Right kidney (tissue), 1 donor: ENCODE measurements around the gene CD37.
A peak's percentile ranks its signal among the peaks of the same experiment; 100 is the strongest.
"Not testable (repeated sequence)": the region's sequence is repeated elsewhere in the genome, so short reads cannot be mapped to it uniquely, and the experiment has no call there.

Experiments
- DNase-seq: peaks from one replicate; pipeline ENCODE4 v3.0.0-alpha.2; 2016

CD37 gene

DNA sequence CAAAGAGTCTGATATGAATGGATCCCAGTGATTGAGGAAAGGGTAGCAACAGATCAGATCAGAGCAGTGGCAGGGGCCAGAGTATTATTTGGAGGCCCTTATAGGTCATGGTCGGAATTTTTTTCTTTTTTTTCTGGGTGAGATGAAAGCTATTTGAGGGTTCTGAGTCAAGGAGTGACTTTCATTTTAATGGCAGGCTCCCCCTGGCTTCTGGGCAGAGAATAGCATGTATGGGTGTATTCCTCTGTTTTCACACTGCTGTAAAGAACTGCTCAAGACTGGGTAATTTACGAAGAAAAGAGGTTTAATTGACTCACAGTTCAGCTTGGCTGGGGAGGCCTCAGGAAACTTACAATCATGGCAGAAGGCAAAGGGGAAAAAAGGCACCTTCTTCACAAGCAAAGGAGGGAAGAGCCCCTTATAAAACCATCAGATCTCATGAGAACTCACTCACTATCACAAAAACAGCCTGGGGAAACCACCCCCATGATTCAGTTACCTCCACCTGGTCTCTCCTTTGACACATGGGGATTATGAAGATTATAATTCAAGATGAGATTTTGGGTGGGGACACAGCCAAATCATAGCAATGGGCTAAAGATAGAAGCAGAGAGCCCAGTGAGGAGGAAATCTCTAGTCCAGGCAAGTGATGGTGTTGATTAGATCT lies 7.2 kb upstream of the CD37 start:
- no peak for DNase-seq

DNA sequence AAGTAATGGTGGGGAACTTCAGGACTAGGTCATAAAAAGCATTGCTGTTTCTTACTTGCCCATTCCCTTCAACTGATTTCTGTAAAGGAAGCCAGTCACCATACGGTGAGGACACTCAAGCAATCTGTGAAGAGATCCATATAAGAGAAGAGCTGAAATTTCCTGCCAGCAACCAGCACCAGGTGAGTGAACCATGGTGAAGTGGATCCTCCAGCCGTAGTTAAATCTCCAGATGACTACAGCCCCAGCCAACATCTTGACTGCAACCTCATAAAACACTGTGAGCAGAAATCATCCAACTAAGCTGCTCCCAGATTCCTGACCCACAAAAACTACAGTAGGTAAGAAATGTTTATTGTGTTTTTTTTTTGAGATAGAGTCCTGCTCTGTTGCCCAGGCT lies 6.5 kb upstream of the CD37 start:
- no peak for DNase-seq

DNA sequence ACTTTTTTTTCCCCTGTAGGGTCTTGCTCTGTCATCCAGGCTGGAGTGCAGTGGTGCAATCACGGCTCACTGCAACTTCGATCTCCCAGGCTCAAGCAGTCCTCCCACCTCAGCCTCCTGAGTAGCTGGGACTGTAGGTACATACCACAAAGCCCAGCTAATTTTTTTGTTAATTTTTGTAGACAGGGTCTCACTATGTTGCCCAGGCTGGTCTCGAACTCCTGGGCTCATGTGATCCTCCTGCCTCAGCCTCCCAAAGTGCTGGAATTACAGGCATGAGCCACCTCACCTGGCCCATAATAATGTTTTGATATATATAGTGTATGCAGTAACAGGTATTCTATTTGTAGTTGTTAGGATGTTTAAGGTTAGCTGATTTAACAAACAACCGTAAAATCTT lies 4.0 kb upstream of the CD37 start:
- not testable (repeated sequence) for DNase-seq

DNA sequence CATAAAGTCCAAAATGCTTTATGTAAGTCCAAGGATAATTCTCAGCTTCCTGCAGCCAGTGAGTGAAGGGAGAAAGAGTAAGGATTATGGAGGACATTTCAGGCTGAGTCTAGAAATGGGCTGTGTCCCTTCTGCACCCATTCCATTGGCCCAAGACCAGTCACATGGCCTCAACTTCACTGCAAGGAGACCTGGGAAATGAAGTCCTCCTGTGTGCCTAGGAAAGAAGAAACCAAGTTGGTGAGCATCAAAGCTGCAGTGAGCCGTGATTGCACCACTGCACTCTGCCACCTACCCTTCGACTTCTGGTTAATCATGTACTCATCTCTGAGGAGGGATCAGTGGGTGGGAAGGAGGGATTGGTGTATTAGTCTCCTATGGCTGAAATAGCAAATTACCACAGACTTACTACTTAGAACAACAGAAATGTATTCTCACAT lies 3.6 kb upstream of the CD37 start:
- DNase-seq: no peak

DNA sequence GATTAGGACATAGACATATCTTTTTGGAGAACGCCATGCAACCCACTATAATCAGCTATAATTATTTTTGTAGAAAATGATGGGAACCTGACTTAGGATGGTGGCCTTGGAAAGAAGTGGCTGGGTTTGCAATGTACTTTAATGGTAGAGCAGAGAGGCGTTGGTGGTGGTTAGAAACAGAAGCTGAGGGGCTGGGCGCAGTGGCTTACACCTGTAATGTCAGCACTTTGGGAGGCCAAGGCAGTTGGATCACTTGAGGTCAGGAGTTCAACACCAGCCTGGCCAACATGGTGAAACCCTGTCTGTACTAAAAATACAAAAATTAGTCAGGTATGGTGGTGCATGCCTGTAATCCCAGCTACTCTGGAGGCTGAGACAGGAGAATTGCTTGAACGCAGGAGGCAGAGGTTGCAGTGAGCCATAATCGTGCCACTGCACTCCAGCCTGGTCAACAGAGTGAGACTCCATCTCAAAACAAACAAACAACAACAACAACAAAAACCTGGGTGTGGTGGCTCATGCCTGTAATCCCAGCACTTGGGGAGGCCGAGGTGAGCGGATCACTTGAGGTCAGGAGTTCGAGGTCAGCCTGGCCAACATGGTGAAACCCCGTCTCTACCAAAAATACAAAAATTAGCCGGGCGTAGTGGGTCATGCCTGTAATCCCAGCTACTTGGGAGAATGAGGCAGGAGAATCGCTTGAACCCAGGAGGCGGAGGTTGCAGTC lies 2.4 kb upstream of the CD37 start:
- DNase-seq: not testable (repeated sequence)

DNA sequence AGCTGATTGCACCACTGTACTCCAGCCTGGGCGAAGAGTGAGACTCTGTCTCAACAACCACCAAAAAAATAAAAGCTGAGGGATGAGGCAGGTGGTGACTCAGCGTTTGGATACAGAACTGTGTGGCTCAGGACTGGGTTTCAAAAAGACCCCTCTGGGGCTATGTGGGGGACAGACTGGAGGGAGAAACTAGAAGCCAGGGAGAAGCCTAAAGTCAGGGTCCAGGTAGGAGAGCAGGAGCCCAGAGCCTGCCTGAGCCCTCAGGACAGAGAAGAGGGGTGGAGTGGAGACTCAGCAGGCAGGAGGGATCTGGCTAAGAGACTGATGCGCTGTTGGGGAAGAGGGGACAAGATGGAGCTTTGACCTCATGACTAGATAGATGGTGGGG lies 1.8 kb upstream of the CD37 start:
- no peak for DNase-seq

DNA sequence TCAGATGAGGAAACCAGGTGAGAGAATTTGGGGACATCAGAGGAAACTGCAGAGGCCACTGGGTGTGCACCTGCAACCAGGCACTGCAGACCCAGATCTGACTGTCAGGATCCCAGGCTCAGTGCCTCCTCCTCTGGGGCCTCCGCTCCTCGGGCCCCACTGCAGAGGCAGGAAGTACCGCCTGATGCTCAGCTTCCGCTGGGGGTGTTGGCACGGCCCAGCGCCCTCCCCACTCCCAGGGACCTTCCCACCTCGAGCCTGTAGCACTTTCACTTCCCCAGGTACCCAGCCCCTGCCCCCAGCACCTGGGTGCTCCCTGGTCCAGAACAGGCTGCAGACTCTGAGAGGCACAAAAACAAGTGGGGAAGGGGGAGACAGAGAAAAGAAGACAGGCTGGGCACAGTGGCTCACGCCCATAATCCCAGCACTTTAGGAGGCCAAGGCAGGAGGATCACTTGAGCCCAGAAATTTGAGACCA lies 1.4 kb upstream of the CD37 start:
- DNase-seq: no peak

DNA sequence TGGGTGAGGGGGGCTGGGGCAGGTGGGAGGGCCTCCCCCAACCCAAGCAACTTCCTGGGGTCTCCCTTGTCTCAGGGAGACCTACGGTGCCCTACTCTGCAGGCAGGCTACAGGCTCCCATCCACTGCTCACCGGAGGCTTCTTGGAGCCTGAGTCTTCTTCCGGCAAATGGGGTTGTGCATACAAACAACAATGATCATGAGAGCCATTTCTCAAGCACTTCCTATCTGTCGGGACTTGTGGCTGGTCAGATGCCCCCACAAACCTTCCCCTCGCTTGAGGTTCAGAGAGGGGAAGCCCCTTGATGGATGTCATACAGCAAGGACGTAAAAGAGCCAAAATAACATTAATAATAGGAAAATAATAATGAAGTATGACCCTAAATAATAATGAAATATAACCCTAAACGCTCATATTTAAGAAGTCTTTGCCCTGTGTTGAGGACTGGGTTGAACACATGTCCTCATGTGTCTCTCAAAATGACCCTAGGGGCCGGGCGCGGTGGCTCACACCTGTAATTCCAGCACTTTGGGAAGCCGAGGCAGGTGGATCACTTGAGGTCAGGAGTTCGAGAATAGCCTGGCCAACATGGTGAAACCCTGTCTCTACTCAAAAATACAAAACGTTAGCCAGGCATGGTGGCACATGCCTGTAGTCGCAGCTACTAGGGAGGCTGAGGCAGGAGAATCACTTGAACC lies 727 bp downstream of the CD37 start:
- no peak for DNase-seq

DNA sequence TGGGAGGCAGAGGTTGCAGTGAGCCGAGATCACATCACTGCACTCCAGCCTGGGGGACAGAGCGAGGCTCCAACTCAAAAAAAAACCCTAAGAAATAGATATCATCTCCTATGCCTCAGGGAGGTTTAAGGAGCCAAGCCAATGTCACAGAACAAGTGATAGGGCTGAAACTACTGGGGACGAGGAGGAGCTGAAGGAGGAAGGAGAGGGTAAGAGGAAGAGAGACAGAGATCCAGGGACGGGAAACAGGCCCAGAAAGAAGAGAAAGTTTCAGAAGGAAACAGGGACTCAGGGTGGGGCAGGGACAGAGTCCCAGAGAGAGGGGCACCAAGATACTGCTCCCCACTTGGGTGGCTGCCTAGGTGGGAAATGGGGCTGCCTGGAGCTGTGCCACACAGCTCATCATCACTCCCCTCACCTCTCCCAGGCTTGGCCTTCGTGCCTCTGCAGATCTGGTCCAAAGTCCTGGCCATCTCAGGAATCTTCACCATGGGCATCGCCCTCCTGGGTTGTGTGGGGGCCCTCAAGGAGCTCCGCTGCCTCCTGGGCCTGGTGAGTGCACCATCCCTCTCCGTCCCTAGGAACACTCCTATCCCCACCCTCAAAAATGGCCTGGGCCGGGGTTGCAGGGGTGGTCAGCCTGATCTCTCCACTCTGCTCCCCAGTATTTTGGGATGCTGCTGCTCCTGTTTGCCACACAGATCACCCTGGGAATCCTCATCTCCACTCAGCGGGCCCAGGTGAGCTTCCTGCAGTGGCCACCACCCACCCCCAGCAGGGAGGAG lies 1.5 kb downstream of the CD37 start:
- no peak for DNase-seq

DNA sequence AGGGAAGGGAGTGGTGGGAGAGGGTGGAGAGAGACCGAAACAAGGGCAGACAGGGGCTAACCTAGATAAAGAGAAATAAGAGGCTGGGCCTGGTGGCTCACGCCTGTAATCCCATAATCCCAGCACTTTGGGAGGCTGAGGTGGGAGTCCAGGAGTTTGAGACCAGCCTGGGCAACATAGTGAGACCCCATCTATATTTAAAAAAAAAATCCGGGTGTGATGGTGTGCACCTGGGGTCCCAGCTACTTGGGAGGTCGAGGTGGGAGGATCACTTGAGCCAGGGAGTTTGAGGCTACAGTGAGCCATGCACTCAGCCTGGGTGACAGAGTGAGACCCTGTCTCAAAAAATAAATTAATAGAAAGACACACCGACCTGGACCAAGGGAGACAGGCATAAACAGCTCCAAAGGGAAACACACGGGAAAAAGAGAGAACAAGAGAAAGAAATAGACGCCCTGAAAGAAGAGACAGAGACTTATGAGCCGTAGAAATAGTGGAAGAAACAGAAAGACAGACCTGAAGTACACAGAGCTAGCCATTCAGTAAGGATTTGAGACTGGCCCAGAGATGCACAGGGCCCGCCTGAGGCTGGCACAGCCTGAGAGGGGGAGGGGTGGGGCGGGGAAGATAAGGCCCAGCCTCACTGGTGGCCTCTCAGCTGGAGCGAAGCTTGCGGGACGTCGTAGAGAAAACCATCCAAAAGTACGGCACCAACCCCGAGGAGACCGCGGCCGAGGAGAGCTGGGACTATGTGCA lies 2.2 kb downstream of the CD37 start:
- DNase-seq: no peak

DNA sequence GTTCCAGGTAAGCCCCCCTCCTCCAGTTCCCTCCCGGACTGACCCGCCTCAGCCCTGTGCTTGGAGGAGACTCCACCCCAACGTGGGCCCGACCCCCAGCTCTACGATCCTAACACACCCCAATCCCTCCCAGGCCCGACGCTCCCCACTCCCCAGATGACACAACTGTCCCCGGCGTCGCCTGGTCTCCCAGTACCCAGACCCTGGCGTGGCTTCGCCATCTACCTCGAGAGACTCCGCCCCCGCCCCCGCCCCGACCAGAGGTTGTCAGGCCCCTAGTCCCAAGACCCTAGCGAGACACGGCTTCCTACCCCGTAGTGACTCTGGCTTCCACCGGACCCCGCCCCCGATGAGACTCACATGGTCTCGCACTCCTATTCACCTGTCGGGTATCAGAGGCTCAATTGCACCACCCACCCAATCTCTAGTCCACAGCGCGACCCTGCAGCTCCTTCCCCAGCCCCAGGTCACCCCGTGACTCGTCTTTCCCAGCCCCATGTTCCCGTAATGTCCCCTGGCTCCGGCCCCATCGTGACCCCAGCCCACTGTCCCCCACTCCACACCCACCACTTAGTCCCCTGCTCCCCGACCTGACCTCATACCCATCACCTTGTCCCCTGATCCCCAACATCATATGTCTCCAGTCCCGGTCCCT lies 2.9 kb downstream of the CD37 start:
- no peak for DNase-seq

DNA sequence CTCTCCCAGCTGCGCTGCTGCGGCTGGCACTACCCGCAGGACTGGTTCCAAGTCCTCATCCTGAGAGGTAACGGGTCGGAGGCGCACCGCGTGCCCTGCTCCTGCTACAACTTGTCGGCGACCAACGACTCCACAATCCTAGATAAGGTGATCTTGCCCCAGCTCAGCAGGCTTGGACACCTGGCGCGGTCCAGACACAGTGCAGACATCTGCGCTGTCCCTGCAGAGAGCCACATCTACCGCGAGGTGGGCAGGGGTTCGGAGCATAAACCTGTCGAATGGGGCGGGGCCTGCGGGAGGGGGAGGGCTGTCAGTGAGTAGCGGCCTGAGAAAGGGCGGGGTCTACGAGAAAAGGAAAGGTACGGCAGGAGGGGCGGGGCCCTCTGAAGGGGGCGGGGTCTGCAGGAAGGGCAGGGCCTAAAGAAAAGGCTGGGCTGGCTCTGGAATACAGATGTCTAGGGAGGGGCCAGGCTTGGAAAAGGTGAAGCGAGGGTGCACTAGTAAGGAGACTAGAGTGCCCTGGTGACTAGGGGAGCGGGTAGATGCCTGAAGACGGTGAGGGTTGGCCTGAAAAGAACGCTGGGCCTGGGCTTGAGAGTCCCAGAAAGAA lies 3.6 kb downstream of the CD37 start:
- DNase-seq: peak; percentile 70

DNA sequence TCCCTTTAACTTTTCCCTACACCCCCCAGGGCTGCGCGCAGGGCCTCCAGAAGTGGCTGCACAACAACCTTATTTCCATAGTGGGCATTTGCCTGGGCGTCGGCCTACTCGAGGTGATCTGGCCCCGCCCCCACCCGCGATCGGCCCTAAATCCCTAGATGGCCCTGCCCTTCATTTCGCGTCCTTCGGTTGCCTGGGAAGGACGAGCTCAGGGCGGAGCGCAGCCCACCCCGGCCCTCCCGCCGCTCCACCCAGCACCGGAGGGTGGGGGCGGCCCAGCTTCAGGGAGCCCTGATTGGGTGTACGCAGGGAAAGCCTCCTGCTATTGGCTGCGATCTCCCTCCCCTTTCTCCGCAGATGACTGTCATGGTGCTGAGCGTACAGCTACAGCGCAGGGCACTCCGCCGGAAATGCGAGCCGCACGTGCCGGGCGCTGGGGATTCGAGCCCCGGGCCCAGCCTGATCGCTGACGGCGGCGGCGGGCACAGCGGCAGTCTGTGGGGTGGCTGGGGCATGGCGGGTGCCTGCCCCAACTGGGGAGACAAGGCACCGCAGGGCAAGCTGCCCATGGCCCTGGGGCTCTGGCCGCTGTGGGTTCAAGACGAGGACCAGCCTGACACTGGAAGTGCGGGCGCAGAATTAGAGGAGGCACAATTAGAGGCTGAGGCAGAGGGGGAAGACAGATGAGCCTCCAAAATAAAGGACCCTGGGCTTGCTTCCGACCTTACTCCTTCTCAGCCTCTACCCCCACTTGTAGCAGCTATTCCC lies 4.3 kb downstream of the CD37 start:
- peak; percentile 83 for DNase-seq

DNA sequence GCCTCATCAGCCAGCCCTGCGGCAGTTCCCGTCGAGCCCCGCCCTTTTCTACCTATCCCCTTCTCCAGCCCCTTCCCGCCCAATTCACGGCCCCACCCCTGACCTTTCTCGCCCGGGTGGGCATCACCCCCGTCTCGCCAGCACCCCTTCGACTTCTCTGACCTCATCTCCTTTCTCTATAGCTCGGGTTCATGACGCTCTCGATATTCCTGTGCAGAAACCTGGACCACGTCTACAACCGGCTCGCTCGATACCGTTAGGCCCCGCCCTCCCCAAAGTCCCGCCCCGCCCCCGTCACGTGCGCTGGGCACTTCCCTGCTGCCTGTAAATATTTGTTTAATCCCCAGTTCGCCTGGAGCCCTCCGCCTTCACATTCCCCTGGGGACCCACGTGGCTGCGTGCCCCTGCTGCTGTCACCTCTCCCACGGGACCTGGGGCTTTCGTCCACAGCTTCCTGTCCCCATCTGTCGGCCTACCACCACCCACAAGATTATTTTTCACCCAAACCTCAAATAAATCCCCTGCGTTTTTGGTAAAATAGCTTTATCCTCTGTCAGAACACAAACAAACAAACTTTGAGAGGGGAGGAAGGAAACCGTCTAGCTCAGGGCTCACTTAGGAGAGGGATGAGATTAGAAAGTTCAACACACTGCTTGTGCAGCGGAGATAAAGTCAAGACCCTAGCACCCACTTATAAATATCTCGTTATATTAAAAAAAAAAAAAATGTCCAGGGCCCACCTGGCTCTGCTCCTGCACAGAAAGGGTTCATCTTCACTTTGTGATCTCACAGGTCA lies 5.1 kb downstream of the CD37 start:
- no peak for DNase-seq

DNA sequence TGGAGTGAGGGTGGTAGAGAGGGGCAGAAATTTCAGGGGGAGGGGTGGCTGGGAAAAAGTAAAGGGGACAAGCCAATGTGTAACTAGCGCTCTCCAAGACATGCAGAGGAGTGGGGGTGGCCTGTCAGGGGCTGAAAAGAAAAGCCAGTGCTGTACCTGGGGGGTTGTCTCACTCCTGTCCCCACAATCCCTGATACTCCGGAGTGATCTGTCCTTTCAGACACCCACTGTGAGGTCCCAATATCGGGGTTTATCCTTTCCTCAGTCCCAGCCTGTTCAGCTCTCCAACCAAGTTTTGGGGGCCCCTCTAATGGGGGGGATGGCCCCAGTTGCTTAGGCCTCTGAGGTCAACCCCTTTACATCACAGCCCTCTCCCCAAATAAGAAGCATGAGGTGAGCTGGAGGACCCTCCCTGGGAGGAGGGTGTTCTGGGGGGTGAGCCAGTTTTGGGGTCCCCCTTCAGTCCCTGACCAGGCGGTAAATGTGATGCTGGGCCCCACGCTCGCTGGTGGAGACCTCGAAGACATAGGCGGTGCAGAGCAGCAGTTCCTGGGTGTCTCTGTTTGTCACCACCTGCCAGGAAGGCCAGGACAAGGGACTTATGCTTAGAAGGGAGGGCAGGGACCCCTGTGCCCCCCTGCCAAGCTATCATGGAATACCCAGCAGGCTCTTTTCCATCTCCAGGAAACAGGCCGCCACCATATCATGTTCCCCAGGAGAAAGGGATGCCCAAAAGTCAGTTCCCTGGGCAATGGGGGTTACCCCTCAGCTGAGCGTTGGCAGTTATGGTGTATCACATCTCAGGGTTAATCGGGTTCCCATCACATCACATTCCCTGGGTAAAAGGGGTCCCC lies 5.9 kb downstream of the CD37 start:
- no peak for DNase-seq

DNA sequence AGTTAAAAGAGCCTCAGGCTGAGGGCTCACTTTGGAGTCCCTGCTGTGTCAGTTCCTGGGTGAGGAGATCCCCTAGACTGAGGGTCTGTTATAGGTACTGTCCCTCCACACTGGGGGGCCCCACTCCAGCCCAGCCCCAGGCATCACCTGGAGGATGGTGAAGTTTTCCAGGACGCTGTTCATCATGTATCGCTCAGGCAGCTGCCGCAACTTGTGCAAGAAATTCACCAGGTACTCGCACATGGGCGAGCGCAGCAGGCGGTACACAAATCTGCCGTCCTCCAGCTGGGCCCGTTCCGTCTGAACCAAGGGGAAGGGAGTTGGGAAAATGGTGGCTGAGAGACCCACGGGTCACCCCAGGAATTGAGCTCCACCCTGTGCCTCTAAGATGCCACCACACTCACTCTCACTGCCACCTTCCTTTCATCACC lies 7.1 kb downstream of the CD37 start:
- no peak for DNase-seq

DNA sequence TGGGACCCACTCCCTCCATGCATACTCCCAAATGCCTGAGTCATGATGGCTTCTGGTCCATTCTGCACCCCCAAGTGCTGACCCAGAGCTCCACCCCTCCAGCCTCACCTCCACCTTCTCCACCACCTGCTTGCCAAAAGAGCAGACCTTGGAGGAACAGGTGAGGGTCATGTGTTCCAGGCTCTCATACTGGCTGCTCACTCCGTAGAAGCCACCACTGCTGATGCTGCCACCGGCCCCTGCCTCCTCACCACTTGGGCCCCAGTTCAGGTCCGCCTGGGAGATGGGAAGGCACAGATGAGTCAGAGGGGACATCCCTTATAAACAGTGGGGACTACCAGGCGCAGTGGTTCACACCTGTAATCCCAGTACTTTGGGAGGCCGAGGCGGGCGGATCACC lies 7.9 kb downstream of the CD37 start:
- no peak for DNase-seq
